Activated T-cell treated with anti-CD3 and anti-CD28 coated beads, Interleukin-2, amount 50 U/mL, for 4 hours (primary cell): ENCODE results near the gene NRCAM. TPM values are rescaled to one million over a fixed set of nuclear protein-coding genes. Genes with fewer than 3 reads are reported as not detected.

ENCODE experiments used
- ATAC-seq, 2 donors: fragments of 200-7000 bp; cut with Tn5 transposase; one replicate each; pipeline ENCODE4 v1.10.0; 2021
- DNase-seq: peaks from one replicate; pipeline ENCODE4 v3.0.0-alpha.2; 2020
- H3K27me3 Mint-ChIP-seq: one replicate; pipeline ENCODE4 v1.8.0; 2021; ENCODE audit warnings: low read depth, mixed read lengths
- H3K36me3 Mint-ChIP-seq: one replicate; pipeline ENCODE4 v1.8.0; 2022; ENCODE audit warnings: mixed read lengths; ENCODE audit not compliant: insufficient read depth
- H3K4me1 Mint-ChIP-seq: one replicate; pipeline ENCODE4 v1.8.0; 2021; ENCODE audit warnings: low read depth, mixed read lengths
- H3K4me3 Mint-ChIP-seq: one replicate; pipeline ENCODE4 v1.8.0; 2021; ENCODE audit warnings: mild to moderate bottlenecking, moderate library complexity, mixed read lengths
- H3K9me3 Mint-ChIP-seq: one replicate; pipeline ENCODE4 v1.8.0; 2021; ENCODE audit warnings: mixed read lengths
- total RNA-seq, 3 donors: library from RNA; stranded (reverse); gene quantifications; one replicate each; pipeline ENCODE4 v1.2.1, GENCODE V29; 2021

The NRCAM gene
- total RNA-seq, 3 donors from 2014 or later, result 0.53 to 0.73 (median 0.69) TPM

GRCh38 chr7:108129018-108129965 is 326.9 kb downstream of the NRCAM start:
- ATAC-seq (no peak), DNase-seq (no peak)
- Mint-ChIP-seq H3K36me3 (no peaks in the 10 kb centered on the region), H3K4me1 (no peaks in the 10 kb centered on the region), H3K9me3 (no peaks in the 10 kb centered on the region), H3K27me3 (peaks cover 2% of the 10 kb centered on the region), H3K4me3 (no peak overlapping the region)

GRCh38 chr7:108128514-108128913 is 327.7 kb downstream of the NRCAM start:
- Mint-ChIP-seq H3K36me3 (no peaks in the 10 kb centered on the region), H3K4me1 (no peaks in the 10 kb centered on the region), H3K4me3 (no peak overlapping the region), H3K9me3 (no peaks in the 10 kb centered on the region), H3K27me3 (peaks cover 2% of the 10 kb centered on the region)
- DNase-seq (no peak), ATAC-seq (no peak)

- Mint-ChIP-seq H3K4me3 (no peak overlapping the region), H3K36me3 (no peaks in the 10 kb centered on the region), H3K9me3 (no peaks in the 10 kb centered on the region), H3K27me3 (peaks cover 2% of the 10 kb centered on the region), H3K4me1 (no peaks in the 10 kb centered on the region)
- ATAC-seq (no peak), DNase-seq (no peak)
Measured at GRCh38 chr7:108127461-108127860, 328.8 kb downstream of the NRCAM start.

- no peak for ATAC-seq
- Mint-ChIP-seq H3K4me3 (no peak overlapping the region), H3K4me1 (no peaks in the 10 kb centered on the region), H3K9me3 (no peaks in the 10 kb centered on the region), H3K36me3 (no peaks in the 10 kb centered on the region), H3K27me3 (peaks cover 2% of the 10 kb centered on the region)
- no peak for DNase-seq
Measured at GRCh38 chr7:108124820-108125219, 331.4 kb downstream of the NRCAM start.

- ATAC-seq (no peak), DNase-seq (no peak)
- Mint-ChIP-seq H3K27me3 (no peaks in the 10 kb centered on the region), H3K9me3 (no peaks in the 10 kb centered on the region), H3K4me3 (no peak overlapping the region), H3K4me1 (no peaks in the 10 kb centered on the region), H3K36me3 (no peaks in the 10 kb centered on the region)
Measured at GRCh38 chr7:108122181-108122580, 334.1 kb downstream of the NRCAM start.

- Mint-ChIP-seq H3K4me1 (no peaks in the 10 kb centered on the region), H3K4me3 (no peak overlapping the region), H3K36me3 (no peaks in the 10 kb centered on the region), H3K9me3 (no peaks in the 10 kb centered on the region), H3K27me3 (peaks cover under 1% of the 10 kb centered on the region)
- ATAC-seq, result no peak
- DNase-seq, result no peak
Measured at GRCh38 chr7:108120933-108121332, 335.3 kb downstream of the NRCAM start.

GRCh38 chr7:108120196-108120595 is 336.0 kb downstream of the NRCAM start:
- no peak for ATAC-seq
- Mint-ChIP-seq H3K4me3 (no peak overlapping the region), H3K9me3 (no peaks in the 10 kb centered on the region), H3K27me3 (peaks cover 4% of the 10 kb centered on the region), H3K4me1 (no peaks in the 10 kb centered on the region), H3K36me3 (no peaks in the 10 kb centered on the region)
- DNase-seq, result no peak

- ATAC-seq (no peak), DNase-seq (no peak)
- Mint-ChIP-seq H3K4me3 (no peak overlapping the region), H3K36me3 (no peaks in the 10 kb centered on the region), H3K27me3 (peaks cover 4% of the 10 kb centered on the region), H3K9me3 (no peaks in the 10 kb centered on the region), H3K4me1 (no peaks in the 10 kb centered on the region)
Measured at GRCh38 chr7:108118959-108119358, 337.3 kb downstream of the NRCAM start.

GRCh38 chr7:108114117-108114841 is 342.0 kb downstream of the NRCAM start:
- Mint-ChIP-seq H3K36me3 (no peaks in the 10 kb centered on the region), H3K4me3 (no peak overlapping the region), H3K4me1 (no peaks in the 10 kb centered on the region), H3K27me3 (peaks cover 4% of the 10 kb centered on the region), H3K9me3 (no peaks in the 10 kb centered on the region)
- no peak for ATAC-seq
- no peak for DNase-seq

GRCh38 chr7:108112683-108113082 is 343.6 kb downstream of the NRCAM start:
- ATAC-seq (no peak), DNase-seq (no peak)
- H3K4me3 Mint-ChIP-seq, result no peak overlapping the region
- no peaks in the 10 kb centered on the region for H3K9me3 Mint-ChIP-seq
- H3K27me3 Mint-ChIP-seq, result peaks cover 4% of the 10 kb centered on the region
- no peaks in the 10 kb centered on the region for H3K36me3 Mint-ChIP-seq
- H3K4me1 Mint-ChIP-seq, result no peaks in the 10 kb centered on the region

- Mint-ChIP-seq H3K36me3 (no peaks in the 10 kb centered on the region), H3K4me1 (no peaks in the 10 kb centered on the region), H3K4me3 (no peak overlapping the region), H3K27me3 (no peaks in the 10 kb centered on the region), H3K9me3 (no peaks in the 10 kb centered on the region)
- ATAC-seq (no peak), DNase-seq (no peak)
Measured at GRCh38 chr7:108109221-108109908, 346.9 kb downstream of the NRCAM start.

- ATAC-seq, result no peak
- Mint-ChIP-seq H3K4me1 (no peaks in the 10 kb centered on the region), H3K9me3 (no peaks in the 10 kb centered on the region), H3K27me3 (no peaks in the 10 kb centered on the region), H3K4me3 (no peak overlapping the region), H3K36me3 (no peaks in the 10 kb centered on the region)
- DNase-seq, result no peak
Measured at GRCh38 chr7:108108131-108108530, 348.1 kb downstream of the NRCAM start.

- no peak overlapping the region for H3K4me3 Mint-ChIP-seq
- H3K36me3 Mint-ChIP-seq, result no peaks in the 10 kb centered on the region
- no peaks in the 10 kb centered on the region for H3K4me1 Mint-ChIP-seq
- no peak for ATAC-seq
- H3K27me3 Mint-ChIP-seq, result no peaks in the 10 kb centered on the region
- DNase-seq, result no peak
- H3K9me3 Mint-ChIP-seq, result no peaks in the 10 kb centered on the region
Measured at GRCh38 chr7:108104324-108104723, 351.9 kb downstream of the NRCAM start.

GRCh38 chr7:108103558-108104298 is 352.5 kb downstream of the NRCAM start:
- H3K27me3 Mint-ChIP-seq, result no peaks in the 10 kb centered on the region
- DNase-seq, result no peak
- H3K36me3 Mint-ChIP-seq, result no peaks in the 10 kb centered on the region
- no peaks in the 10 kb centered on the region for H3K4me1 Mint-ChIP-seq
- H3K9me3 Mint-ChIP-seq, result no peaks in the 10 kb centered on the region
- H3K4me3 Mint-ChIP-seq, result no peak overlapping the region
- ATAC-seq, result no peak
